Hindlimb muscle (tissue), 1 donor: ENCODE measurements around the gene CD84. TPM values are rescaled to one million over a fixed set of nuclear protein-coding genes. Genes with fewer than 3 reads are reported as not detected.
"Not testable (repeated sequence)": the region's sequence is repeated elsewhere in the genome, so short reads cannot be mapped to it uniquely, and the experiment has no call there.

Source experiments
- DNase-seq: peaks from one replicate; pipeline ENCODE4 v3.0.0-alpha.2; 2013
- polyA plus RNA-seq: library from polyadenylated mRNA; unstranded; fragments of 120-200 nt; gene quantifications from one replicate; pipeline ENCODE4 v1.2.1, GENCODE V29; 2013; ENCODE audit not compliant: insufficient read length

Gene CD84
- polyA plus RNA-seq, 1 donor = 3.2 TPM

GRCh38 chr1:160608941-160609340, 29.6 kb upstream of the CD84 start:
- no peak for DNase-seq

DNA sequence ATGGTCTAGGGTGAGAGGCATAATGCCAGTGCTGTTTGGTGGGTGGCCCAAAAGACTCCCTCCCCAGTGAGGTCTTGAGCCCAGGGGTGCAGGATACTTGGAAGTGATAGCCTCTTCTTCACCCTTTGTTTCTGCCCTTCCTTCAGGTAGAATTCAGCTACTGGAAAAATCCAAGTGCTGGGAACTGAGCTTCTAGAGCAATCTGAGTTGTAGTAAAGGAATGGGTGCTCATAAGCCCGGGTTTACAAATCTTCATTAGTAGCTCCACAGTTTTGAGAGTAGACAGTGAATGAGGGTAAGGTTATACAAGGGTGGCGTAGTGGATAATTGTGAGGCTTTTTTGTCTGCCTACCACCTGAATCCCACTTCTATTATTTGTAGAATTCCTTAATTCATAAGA, 29.2 kb upstream of the CD84 start:
- DNase-seq = no peak

DNA sequence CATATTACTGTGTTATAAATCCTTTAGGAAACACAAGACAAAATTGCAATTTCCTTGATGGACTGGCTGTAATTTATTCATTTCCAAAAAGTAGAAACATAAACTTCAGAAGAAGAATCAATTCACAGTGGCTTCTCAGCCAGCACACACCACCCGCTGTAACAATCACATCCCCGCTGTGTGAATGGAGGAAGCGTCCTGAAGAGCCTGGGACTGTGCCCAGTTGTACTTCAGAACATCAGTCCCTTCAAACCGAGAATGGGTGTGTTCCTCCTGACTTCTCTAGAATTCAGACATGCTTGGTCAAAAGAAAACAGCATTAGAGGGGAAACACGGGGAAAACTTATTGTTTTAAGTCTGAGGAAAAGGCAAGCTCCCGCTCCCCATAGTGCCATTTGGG, 28.8 kb upstream of the CD84 start:
- DNase-seq = no peak

DNA sequence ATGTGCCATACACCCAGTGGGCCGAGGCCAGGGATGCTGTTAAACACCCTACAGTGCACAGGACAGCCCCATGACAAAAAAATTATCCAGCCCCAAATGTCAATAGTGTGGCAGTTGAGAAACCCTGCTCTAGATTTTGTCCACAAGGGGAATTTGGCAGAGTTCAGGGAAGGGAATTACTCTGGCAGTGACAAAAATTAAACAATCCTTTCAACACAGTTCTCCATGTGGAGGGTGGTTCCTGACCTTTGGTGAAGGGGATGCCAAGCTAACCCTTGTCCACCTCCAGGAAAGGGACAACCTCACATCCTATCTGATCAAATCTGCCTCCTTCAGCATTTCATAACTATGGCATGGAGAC, 28.4 kb upstream of the CD84 start:
- DNase-seq = no peak

DNA sequence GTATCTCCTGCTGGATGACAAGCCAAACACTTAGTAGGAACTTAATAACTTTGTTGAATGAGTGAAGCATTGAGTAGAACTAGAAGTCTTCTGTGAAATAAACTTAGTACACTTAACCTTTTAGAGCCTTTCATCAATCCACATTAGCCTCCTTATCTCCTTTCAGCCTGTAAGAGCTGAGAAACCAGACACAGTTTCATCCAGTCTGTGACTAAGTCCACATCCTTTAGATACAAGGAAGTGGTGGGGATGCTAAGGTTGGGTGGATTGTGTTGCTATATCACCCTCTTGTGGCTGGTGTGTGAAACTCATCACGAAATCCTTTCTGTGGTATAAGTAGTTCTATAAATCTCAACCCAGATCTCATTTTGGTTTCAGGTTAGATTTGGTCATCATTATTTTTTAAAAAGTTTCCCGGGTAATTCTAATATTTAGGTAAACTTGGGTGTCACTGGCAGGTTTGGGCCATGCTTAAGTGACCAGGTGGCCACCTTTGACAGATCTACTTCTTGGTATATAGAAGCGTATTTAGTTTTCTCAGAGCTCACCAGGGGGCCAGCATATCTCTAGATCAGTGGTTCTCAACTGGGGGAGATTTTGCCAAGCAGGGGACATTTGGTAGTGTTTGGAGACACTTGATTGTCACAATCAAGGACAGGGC, 27.8 kb upstream of the CD84 start:
- DNase-seq = peak; percentile 16

DNA sequence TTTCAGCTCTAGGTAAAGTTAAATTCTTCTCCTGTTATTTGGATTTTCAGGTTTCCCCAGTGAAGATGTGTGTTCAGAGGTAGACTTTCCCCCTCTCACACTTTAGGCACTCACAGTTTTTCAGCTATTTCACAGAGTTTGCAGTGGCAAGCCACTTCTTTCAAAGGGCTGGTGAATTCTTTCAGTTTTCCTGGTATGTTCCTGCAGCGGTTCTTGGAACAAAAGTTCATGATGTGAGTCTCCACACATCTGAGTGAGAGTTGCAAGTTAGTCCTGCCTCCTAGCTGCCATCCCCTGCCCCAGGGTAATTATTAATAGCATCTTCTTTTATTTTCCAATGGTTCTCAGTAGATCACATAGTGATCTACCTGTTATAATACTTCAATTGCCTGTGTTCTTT, 27.3 kb upstream of the CD84 start:
- DNase-seq = no peak

DNA sequence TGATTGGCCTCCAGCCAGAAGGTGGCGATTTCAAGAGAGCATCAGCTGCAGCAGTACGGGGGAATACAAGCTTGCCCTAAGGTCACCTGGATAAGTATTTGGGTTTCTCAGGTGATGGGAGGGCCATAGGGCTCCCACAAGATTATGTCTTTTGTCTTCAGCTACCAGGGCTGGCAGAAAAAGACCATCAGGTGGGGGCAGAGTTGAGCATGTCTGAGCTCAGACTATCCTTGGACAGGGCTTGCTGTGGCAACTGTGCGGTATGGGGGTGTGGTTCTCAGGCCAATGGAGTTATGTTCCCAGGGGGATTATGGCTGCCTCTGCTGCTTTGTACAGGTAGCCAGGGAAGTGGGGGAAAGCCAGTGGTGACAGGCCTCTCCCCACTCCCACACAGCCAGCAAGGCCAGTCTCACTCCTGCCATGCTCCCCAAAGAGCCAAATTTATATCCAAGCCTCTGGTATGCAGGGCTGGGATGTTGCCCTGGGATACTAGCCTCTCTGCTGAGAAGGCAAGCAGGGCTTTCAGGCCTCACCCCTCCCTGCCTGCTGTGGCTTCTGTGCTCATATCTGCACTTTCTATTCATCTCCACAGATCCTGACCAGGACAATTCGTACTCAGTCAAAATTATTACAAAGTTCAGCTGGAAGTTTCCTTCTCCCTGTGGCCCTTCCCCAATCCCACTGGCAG, 26.6 kb upstream of the CD84 start:
- DNase-seq = no peak

DNA sequence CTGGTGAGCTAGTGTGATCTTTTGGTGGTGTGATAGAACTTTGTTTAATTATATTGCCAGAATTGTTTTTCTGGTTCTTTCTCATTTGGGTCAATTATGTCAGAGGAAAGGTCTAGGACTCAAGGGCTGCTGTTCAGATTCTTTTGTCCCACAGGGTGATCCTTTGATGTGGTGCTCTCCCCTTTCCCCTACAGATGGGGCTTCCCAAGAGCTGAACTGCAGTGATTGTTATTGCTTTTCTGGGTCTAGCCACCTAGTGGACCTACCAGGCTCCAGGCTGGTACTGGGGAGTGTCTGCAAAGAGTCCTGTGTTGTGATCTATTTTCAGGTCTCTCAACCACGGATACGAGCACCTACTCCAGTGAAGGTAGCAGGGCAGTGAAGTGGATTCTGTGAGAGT, 25.9 kb upstream of the CD84 start:
- DNase-seq = no peak

- DNase-seq = no peak
Measured at GRCh38 chr1:160597705-160598104, 18.4 kb upstream of the CD84 start.

DNA sequence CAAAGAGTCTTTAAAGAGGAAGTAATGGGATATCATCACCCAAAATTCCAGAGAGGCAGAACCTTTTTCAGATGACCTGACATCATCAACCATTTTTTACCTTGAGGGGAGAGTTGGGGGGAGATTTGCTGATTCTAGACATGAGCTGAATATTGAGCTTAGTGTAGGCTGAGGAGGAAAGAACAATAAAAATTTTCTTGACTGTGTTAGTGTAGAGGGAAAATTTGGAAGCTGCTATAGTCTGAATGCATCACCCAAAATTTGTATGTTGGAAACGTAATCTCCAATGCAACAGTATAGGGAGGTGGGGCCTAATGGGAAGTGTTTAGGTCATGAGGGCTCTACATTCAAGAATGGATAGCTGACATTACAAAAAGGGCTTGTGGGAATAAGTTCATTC, 17.8 kb upstream of the CD84 start:
- DNase-seq = no peak

DNA sequence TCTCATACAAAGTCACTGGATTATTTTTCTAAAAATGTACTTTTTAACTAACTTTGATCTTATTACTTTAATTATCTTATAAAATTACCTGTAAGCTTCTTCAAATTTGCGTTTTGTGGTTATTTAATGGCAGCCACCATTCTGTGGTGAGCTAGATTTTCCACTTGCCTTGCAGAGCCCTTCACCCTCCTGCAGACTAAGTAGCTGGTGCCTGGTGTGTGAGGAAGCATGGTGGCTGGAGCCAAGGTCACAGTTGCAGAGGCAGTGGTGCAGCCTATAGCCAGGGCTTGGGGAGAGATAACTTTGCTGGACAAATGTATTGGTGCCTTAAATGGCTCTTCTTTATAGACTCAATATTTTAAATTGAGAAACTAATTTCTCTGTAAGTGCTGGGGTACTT, 11.2 kb upstream of the CD84 start:
- no peak for DNase-seq

DNA sequence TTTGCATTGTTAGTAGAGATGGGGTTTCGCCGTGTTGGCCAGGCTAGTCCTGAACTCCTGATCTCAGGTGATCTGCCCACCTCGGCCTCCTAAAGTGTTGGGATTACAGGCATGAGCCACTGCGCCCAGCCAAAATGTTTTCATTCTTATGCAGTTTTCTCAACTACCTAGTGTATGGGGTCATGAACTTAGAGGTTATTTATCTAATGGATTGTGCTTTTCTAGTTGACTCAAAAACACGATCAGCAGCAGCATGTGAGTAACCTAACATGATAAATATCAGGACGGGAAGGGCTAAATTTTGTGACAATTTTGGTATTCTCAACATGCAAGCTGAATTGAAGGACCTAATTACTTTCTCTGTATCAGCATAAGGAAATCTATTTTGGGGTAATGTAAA, 9.2 kb upstream of the CD84 start:
- DNase-seq = no peak

DNA sequence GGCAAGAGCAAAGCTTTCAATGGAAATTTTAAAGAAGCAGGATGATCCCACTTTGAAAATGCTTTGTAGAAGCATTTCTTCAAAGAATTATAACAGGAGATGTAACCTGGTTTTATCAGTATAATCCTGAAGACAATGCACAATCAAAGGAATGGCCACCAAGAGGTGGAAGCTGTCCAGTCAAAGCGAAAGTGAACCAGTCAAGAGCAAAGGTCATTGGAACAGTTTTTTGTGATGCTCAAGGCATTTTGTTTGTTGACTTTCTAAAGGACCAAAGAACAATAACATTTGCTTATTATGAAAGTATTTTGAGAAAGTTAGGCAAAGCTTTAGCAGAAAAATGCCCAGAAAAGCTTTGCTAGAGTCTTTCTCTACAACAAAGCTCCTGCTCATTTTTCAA, 5.5 kb upstream of the CD84 start:
- no peak for DNase-seq

DNA sequence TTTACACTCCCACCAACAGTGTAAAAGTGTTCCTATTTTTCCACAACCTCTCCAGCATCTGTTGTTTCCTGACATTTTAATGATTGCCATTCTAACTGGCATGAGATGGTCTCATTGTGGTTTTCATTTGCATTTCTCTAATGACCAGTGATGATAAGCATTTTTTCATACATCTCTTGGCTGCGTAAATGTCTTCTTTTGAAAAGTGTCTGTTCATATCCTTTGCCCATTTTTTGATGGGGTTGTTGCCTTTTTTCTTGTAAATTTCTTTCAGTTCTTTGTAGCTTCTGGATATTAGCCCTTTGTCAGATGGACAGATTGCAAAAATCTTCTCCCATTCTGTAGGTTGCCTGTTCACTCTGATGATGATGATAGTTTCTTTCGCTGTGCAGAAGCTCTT, 3.7 kb upstream of the CD84 start:
- DNase-seq = not testable (repeated sequence)

DNA sequence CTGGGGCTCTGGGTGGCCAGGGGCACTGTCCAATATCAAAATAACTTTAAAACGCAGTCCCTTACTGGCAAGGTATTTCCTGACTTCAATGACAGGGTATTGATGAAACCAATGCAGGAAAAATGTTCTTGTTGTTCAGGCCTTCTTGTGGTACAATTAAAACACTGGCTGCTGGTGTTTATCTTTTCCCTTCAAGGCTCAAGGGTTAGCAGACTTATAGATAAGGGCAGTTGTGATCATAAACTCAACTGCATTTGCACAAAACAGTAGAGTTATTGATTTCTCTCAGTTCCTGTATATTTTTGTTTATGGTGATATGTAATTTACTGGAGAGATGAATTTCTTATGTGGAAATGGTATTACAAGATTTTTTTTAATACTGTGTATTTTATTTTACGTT, 2.7 kb upstream of the CD84 start:
- DNase-seq = no peak

DNA sequence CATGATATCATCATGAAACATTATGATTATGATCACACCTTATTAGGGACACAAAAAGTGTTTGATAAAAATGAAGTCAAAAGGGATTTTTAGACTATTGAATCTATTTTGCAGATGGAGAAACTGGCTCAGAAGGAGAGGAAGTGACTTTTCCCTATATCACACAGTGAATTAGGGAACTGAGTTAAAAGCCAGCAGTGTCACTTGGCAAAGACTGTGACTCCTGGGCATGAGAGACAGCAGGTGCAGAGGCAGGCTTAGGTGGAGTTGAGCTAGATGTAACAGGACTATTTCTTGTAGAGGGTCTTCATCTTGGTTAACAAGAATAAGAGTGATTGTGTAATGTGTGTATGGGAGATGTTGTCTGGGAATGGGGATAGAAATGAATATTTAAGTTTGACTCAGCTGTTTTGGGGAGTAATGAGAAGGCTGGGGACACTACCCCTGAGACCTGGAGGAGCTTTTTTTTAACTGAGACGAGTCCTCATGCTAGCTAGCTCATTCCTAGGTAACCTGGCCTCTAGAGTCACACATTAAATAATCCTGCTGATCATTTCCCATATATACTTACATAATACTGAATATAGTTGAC, 1.0 kb upstream of the CD84 start:
- no peak for DNase-seq

GRCh38 chr1:160578525-160579191, 638 bp downstream of the CD84 start:
- DNase-seq = no peak

- DNase-seq = no peak
Measured at GRCh38 chr1:160578175-160578524, 1.1 kb downstream of the CD84 start.

DNA sequence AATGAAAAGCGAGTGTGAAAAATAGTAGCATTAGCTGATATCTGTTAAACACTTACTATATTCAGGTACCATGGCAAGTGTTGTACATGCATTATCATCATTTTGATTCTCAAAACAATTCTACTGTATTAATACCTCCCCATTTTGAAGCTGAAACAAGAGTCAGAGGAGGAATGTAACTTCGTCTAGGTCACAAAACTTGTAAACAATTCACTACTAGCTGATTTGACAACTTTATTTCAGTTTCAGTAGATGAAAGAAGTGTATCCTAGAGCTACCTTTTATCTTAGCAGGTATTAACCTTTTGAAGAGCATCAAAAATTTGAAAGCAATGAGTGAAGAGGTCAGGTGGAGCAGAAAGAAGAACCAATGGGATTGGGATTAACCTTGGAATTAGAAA, 1.6 kb downstream of the CD84 start:
- no peak for DNase-seq

- DNase-seq = no peak
Measured at GRCh38 chr1:160576884-160577283, 2.4 kb downstream of the CD84 start.

- no peak for DNase-seq
Measured at GRCh38 chr1:160576390-160576789, 2.9 kb downstream of the CD84 start.

DNA sequence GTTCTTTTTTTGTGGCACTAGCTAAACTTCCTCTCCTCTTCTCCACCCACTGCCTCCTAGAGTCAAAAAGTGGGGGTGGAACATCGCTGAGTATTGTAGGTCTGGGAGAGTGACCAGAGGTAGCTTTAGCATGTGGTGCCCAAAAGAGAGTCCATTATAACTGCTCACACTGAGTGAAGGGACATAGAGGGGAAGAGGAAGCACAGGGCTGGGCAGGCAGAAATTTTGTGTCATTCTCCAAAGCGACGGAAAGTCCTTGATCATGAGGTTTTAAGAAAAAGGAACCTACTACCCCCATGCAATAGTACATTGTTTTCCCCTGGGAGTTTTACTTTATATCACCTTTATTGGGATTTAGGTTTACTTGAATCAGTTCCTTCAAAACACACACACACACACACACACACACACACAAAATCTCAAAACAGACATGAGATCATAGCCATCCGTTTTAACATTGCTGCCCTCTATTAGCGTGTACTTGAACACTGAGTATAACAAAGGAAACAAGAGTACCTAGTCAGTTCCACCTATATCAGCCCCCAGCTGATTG, 4.1 kb downstream of the CD84 start:
- DNase-seq = peak; percentile 16

DNA sequence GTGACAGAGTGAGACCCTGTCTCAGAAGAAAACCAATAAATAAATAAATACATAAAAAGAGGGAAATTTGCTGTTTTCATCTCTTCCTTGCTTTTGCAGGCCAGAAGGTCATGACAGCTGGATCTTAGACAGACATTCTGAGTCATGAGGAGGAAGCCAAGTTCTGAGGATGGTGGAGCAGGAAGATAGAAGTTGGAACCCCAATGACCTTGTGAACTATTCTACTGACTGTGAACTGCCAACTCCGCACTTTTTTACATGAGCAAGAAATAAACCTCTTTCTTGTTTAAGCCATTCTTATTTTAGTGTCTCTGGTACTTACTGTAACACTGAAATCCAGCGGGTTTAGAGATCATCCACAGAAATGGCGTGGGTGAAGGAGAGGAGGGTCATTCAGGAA, 8.5 kb downstream of the CD84 start:
- DNase-seq = no peak

- DNase-seq = no peak
Measured at GRCh38 chr1:160569806-160570205, 9.5 kb downstream of the CD84 start.
